D341Med (cell line): Measurements from ENCODE around the gene TUFM.
"Not testable (repeated sequence)": the region's sequence is repeated elsewhere in the genome, so short reads cannot be mapped to it uniquely, and the experiment has no call there.

Source experiments
- DNase-seq: peaks from one replicate; pipeline ENCODE4 v3.0.0; 2012; ENCODE audit warnings: low spot score

TUFM gene

DNA sequence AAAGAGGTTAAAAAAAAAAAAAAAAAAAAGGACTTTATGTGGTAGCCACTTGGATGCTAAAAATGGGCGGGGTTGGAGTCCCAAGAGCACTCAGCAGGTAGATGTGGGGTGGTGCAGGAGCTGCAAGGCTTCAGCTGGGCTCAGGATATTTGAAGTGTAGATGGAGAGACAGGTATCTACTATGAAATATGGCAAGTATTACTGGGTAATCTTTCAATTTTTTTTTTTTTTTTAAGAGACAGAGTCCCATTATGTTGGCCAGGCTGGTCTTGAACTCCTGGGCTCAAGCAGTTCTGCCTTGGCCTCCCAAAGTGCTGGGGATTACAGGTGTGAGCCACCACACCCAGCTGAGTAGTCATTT, 7.6 kb downstream of the TUFM start:
- no peak for DNase-seq

DNA sequence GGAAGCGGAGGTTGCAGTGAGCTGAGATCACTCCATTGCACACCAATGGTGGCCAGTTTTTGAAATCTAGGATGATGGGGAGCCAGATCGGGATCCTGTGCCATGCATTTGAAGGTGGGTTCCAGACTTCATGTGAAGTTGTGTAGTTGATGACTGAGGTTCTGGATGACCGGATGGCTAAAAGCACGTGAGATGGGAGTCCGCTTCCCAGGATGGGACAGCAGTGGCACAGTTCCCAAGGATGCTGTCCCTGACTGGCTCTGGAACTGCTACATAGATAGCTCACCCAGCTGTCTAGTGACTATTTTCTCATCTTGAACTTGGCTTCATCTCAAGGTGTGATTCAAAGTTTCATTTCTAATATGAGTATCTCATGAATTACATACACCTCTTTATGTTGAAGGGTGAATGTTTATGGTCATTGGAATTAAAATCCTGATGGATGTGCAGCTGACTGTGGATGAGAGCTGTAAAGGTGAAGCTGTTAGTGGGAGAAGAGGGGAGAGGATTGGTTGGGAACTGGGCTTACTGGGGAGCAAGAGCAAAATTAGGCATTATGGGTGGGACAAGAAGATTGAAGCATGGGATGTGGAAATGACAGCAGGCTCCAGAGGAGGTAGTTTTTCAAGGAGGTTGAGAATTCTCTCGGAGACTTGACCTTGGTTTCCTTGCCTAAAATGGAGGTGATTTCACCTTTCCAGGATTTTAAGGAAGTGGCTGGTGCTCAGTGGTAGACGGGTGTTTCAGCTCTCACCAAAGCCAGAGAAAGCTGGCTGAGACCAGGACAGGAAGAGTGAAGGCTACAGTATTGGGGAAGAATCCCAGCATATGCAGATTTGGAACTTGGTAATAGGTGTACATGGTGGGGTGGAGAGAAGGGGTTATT, 8.2 kb downstream of the TUFM start:
- no peak for DNase-seq

DNA sequence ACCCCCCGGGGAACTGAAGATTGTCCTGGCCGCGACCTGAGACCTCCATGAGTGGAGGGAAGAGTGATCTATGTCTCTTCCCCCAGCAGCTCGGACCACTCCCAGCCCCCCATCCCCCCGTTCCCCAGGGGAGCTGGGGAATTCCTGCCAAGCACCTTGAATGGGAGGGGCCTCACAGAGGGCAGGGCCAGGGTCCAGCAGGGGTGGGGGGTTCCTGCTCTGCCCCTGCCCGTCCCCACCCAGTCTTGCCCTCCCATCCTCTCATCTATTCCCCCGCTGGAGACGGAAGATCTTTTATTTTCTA, 9.4 kb downstream of the TUFM start:
- DNase-seq, result no peak

DNA sequence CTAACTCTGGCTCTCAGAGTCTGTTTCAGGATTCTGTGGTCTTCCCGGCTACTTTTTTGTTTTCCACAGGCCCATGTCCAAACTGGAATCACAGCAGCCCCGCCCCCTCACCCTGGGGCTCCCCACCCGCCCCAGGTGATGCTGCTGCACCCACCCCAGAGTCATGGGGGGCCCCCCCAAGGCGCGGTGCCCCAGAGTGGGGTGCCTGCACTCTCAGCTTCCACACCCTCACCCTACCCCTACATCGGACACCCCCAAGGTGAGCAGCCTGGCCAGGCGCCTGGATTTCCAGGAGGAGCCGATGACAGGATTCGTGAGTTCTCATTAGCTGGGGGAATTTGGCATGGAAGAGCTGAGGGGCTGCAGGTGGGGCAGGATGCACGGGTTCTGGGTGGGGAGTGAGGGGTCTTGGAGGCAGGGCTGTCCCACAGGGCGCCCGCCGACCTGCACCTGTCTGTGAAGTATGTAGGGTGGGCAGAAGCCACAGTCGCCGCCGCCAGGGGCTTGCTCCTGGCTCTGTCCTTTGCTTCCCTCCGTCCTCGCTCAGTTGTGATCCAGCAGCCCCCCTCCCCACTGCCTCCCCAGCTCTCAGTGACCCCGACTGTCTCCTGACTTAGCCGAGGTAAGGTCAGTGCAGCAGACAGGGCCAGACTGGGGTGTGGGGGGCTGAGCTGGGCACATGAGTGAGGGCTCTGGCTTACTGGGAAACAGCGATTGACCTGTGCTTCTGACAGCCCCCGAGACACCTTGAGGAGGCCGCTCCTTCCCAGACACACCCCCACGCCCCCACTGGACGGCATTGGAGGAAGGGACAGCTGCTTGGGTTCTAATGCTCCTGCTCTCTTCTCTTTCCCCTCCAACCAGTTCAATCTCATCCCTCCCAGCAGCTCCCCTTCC, 10.0 kb downstream of the TUFM start:
- DNase-seq, result no peak

DNA sequence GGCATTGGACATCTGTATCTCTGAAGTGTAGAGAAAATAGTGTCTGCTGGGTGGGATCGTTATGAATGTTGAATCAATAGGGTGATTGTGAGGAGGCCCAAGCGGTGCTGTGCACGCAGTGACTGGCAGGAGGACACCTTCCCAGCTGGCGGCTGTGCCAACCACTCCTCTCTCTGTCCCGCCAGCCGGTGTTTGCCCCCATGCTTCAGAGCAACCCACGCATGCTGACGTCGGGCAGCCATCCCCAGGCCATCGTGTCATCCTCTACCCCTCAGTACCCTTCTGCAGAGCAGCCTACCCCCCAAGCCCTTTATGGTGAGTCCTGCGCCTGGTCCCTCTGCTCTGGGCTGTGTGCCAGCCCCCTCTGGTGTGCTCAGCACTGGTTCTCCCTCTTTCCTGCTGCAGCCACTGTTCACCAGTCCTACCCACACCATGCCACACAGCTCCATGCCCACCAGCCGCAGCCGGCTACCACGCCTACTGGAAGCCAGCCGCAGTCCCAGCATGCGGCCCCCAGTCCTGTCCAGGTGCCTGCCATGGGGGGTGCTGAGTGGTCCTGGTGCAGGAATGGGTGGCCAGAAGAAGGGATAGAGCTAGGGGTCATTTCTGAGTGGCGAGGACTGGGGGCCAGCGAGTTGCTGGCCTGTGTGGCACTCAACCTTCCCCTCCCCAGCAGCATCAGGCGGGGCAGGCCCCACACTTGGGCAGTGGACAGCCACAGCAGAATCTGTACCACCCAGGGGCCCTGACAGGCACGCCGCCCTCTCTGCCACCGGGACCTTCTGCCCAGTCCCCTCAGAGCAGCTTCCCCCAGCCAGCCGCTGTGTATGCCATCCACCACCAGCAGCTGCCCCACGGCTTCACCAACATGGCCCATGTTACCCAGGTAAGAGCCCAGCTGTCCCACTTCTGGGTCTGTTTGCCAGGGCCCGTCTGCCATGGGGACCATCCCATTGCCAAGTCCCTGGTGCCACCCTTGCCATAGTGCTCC, 11.0 kb downstream of the TUFM start:
- DNase-seq, result no peak

DNA sequence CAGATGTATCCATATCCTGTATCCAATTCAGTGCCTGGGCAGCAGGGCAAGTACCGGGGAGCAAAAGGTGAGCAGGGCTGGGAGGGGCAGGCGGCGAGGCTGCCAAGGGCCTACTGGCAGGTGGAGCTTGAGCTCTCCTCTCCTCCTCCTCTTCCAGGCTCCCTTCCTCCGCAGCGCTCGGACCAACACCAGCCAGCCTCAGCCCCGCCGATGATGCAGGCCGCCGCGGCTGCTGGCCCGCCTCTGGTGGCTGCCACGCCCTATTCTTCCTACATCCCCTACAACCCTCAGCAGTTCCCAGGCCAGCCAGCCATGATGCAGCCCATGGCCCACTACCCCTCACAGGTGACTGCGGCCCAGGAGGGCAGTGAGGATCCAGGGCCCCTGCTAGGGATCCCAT, 11.8 kb downstream of the TUFM start:
- no peak for DNase-seq

DNA sequence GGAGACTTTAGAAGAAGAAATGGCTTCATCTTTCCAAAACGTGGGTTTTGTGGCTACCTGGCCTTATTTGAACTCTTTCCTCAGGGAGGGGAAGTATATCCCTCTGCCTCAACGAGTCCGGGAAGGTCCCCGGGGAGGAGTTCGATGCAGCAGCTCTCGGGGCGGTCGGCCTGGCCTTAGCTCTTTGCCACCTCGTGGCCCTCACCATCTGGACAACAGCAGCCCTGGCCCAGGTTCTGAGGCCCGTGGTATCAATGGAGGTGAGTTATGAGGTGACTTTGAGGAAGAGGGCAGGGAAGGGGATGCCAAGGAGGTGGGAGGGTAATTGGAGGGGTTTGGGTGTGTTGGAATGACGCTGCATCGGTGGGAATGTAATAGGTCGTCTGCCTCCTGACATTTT, 15.6 kb downstream of the TUFM start:
- DNase-seq, result no peak

DNA sequence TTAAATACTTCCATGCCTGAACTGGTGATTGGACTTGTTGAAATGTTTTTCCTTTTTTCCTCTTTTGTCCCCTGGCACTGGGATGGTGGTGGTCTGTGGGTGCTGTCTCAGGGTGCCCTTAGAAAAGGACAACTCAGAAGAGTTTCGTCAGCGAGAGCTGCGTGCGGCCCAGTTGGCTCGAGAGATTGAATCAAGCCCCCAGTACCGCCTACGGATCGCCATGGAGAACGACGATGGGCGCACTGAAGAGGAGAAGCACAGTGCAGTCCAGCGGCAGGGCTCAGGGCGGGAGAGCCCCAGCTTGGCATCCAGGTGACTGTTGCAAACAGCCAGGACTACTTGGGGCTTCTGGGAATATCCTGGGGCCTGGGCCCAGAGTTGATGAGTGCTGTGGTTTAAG, 16.4 kb downstream of the TUFM start:
- no peak for DNase-seq

DNA sequence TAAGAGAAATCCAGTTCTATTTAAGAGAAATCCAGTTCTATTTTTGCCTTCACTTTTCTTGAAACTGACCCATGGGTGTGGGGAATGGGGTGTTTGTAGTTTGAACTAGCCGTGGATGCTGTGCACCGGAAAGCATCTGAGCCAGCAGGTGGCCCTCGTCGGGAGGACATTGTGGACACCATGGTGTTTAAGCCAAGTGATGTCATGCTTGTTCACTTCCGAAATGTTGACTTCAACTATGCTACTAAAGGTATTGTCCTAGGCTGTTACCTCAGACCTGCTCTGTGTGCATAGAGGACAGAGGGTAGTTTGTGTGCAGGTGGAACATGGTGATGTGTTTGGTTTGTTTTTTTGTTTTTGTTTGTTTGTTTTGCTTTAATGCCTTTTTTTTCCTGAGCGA, 20.0 kb downstream of the TUFM start:
- DNase-seq, result no peak

DNA sequence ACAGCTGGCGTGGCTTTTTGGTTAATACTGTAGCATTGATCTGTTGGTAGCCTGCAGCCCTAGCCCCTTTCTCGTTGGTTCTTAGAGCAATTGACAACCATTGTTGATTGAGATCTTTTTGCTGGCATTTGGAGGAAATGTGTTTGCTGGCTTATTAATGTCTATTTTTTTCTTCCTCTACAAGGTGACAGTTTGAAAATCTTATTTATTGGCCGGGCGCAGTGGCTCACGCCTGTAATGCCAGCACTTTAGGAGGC, 21.5 kb downstream of the TUFM start:
- DNase-seq, result no peak

DNA sequence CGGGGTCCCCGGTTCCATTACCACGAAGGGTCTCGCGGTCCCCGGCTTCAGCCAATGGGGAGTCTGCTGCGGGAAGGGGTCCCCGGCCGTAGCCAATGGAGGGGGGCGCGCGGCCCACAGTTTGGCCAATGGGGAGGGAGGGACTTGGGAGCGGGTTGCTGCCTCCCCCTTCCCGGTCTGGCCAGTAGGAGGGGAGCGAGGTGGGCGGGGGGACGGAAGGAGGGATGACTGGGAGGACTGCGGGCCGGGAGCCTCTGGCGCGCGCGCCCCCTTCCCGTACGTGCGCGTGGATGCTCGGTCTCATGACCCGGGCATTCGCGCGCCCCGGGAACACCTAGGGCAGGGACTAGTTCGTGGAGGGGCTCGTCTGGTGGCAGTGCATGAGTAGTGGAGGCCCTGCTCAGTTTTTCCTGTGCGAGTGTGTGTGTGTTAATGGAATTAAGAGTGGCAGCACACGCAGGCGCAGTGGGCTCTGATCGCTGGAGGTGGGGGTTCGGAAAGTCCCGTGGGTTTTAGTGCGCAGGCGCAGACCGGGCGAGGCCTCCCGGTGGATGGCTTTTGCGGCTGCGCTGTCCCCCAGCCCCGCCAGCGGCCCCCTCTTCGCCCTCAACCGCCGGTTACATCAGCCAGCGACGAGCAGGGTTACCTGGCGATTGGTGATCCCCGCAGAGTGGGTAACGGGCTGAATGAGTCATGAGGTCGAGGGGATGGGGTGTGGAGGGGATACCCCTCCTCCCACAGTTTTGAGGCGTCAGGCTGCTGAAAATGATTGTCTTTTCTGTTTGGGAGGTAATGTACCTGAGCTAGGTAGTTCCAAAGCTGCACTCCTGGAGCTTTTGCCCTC, 22.1 kb downstream of the TUFM start:
- DNase-seq, result peak; percentile 93

DNA sequence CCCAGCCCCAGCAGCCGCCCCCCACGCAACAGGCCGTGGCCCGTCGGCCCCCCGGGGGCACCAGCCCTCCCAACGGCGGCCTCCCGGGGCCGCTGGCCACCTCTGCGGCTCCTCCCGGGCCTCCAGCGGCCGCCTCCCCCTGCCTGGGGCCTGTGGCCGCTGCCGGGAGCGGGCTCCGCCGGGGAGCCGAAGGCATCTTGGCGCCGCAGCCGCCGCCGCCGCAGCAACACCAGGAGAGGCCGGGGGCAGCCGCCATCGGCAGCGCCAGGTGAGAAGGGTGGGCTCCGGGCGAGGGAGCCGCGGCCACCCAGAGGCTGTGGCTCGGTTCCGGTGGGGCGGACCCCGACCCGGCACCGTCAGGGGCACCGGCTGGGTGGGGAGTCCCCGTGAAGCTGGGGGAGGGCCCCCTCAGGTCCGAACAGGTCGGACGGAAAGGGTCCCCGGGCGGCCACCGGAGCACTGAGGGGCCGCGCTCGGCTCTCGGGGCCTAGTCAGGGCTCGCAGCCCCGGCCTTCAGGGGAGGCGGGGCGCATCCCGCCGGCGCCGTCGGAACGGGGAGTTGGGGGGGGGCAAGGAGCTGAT, 22.8 kb downstream of the TUFM start:
- no peak for DNase-seq

DNA sequence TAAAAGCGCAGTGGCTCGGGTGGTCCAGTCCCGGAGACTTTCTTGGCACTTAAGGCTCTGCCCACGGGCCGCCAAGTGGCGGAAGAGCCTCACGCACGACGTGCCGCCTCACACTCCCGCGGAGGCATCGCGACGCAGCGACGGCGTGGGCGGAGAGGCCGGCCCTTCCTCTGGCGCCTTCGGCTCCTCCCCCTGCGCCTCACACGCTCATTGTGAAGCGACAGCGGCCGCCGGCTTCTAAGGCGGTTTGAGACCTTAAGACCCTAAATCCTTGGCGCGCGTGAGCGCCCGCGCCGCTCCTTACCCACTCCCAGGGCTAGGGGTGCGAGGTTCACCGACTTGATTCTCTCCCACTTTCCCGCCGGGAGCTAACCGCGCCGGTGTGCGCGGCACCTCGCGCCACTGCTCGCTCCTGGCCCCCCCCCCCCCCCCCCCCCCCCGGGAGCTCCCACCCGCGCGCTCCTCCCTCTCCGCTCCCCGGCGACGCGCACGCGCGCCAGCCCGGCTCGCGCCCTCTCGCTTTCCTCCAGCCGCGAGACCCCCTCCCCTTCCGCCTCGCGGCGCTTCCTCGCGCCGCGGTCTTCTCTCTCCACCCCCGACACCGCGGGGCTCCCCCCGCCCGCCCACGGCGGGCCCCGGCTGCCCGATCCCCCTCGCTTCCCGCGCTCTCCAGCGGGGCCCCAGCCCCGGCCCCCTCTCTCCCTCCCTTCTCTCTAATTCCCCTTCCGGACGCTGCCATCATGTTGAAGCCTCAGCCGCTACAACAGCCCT, 23.4 kb downstream of the TUFM start, which contains the start of gene ATXN2L:
Gene ATXN2L, plus strand, starts transcription at position 480 of the 771 bp plus-strand sequence. Its CDS starts 261 bp downstream, at position 741.
- peak; percentile 91 for DNase-seq

DNA sequence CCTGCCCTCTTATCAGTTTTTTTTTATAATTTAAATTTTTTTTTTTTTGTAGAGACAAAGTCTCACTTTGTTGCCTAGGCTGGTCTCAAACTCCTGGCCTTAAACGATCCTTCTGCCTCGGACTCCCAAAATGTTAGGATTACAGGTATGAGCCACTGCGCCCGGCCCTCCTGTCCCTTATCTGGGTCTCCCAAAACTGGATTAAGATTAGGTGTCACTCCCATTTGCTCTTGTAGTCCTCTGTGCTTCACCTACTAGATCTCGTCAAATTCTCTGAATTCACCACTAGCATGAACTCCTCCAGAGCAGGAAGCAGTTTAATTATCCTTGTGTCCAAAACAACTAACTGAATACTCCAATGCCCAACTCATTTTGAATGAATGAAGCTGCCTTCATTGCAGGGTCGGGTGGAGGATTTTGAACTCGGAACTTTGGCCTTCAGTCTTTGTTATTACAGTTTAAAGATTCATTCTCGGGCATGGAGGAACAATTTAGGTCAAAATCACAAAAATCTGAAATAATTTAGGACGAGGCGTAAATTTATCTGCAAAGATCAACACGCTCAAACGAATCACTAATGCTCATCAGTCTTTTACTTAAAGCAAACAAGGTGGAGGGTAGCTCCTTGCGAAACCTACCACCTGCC, 24.2 kb downstream of the TUFM start:
- DNase-seq, result no peak

DNA sequence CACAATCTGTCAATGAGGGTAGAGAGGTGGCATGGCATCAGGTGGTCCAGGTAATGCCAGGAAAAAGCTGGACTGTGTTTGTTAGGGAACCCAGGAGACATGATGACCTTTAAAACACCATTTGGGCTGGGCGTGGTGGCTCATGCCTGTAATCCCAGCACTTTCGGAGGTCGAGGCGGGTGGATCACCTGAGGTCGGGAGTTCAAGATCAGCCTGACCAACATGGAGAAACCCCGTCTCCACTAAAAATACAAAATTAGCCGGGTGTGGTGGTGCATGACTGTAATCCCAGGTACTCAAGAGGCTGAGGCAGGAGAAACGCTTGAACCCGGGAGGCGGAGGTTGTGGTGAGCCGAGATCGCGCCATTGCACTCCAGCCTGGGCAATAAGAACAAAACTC, 25.6 kb downstream of the TUFM start:
- not testable (repeated sequence) for DNase-seq

DNA sequence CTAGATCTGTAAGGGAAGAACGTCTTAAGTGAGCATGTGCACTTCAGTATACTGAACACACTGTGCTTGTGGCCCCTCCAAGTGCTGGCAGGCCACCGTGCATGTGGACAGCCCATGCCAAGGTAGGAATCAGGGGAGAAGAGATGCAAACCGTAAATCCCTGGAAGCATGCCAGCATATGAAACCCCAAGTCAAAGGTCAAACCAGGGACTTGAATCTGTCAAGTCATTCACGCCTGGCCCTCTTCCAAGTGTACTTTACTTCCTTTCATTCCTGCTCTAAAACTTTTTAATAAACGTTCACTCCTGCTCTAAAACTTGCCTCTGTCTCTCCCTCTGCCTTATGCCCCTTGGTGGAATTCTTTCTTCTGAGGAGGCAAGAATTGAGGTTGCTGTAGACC, 26.1 kb downstream of the TUFM start:
- DNase-seq, result no peak

DNA sequence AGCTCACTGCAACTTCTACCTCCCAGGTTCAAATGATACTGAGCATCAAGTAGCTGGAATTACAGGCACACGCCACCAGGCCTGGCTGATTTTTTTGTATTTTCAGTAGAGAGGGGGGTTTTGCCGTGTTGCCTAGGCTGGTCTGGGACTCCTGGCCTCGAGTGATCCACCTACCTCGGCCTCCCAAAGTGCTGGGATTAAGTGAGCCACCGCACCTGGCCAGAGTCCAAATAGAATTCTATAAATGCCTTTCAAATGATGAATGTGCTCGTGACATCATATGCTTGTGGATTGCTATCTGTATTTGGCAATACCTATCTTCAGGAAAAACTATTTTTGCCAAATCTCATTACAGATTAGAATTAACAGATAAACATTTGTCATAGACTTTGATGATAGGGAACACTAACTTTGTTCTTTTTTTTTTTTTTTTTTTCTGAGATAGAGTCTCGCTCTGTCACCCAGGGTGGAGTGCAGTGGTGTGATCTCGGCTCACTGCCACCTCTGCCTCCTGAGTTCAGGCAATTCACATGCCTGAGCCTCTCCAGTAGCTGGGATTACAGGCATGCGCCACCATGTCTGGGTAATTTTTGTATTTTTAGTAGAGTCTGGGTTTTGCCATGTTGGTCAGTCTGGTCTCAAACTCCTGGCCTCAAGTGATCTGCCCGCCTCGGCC, 38.6 kb downstream of the TUFM start:
- DNase-seq, result not testable (repeated sequence)

DNA sequence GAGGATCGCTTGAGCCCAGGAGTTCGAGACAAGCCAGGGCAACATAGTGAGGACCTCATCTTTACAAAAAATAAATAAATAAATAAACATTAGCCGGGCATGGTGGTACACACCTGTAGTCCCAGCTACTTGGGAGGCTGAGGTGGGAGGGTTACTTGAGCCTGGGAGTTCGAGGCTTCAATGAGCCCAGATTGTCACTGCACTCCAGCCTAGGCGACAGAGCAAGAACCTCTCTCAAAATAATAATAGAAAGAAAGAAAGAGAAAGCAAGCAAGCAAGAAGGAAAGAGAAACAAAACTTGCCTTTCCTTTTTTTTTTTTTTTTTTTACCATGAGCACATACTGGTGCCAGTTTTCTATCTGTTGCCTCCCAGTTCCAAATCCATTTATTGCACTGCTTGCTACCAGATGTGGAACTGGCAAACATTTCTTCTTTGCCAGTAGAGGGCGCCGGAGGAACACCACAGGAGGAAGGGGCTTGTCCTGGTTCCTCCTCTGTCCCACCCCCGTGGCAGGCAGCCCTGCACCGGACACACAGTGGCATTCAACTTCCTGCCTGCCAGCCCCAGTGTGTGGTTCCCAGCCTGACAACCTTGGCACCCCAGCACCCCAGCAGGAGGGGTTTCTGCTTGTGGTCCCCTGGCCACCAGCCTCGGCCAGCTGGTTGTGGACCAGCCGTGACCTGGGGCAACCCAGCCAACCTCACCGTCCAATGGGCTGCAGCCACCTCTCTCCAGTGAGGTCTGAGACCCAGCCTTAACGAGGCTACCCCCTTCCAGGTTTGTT, 43.7 kb downstream of the TUFM start:
- not testable (repeated sequence) for DNase-seq
